MCF 10A (cell line): ENCODE measurements around the gene PLEKHA1. TPM values are rescaled to one million over a fixed set of nuclear protein-coding genes. Genes with fewer than 3 reads are reported as not detected.
A peak's percentile ranks its signal among the peaks of the same experiment; 100 is the strongest.

Experiments used
- BruUV-seq: library from RNA; stranded (reverse); fragments of 400-500 nt; replicated peaks from 2 replicates; lab custom pipeline; 2021; lab: Mats Ljungman, UMichigan
- CTCF ChIA-PET: fragments of 300-600 bp; sonication (Branson Sonifier 250); formaldehyde crosslinking; extraction: SDS; loops from one replicate; lab custom pipeline; 2021; ENCODE audit warnings: antibody characterized with exemption, inconsistent platforms; lab: Yijun Ruan, JAX
- POLR2A ChIA-PET: fragments of 300-600, 350-650 bp; sonication (Branson Sonifier 250); formaldehyde crosslinking; extraction: SDS; loops from one replicate; lab custom pipeline; 2020; ENCODE audit warnings: antibody characterized with exemption, inconsistent platforms; lab: Yijun Ruan, JAX
- DNase-seq: peaks from one replicate; pipeline ENCODE4 v3.0.0-alpha.2; 2018; ENCODE audit not compliant: unreplicated experiment
- H3K27ac Mint-ChIP-seq: one replicate; pipeline ENCODE4 v1.8.0; 2022; ENCODE audit warnings: mild to moderate bottlenecking, low read depth, mixed read lengths; ENCODE audit not compliant: unreplicated experiment
- H3K27me3 Mint-ChIP-seq: one replicate; pipeline ENCODE4 v1.8.0; 2022; ENCODE audit warnings: mixed read lengths; ENCODE audit not compliant: insufficient read depth, unreplicated experiment
- H3K36me3 Mint-ChIP-seq: one replicate; pipeline ENCODE4 v1.8.0; 2022; ENCODE audit warnings: mild to moderate bottlenecking, moderate library complexity, mixed read lengths; ENCODE audit not compliant: insufficient read depth, unreplicated experiment
- H3K4me1 Mint-ChIP-seq: one replicate; pipeline ENCODE4 v1.8.0; 2022; ENCODE audit warnings: mixed read lengths; ENCODE audit not compliant: insufficient read depth, unreplicated experiment
- H3K4me3 Mint-ChIP-seq: one replicate; pipeline ENCODE4 v1.8.0; 2022; ENCODE audit warnings: mild to moderate bottlenecking, moderate library complexity, mixed read lengths; ENCODE audit not compliant: unreplicated experiment
- H3K9me3 Mint-ChIP-seq: one replicate; pipeline ENCODE4 v1.8.0; 2022; ENCODE audit warnings: mixed read lengths; ENCODE audit not compliant: unreplicated experiment
- intact Hi-C: fragments of 100-400 bp; cut with micrococcal nuclease; formaldehyde crosslinking; loops from 2 replicates; pipeline ENCODE4 v1.14.1; 2022
- total RNA-seq: library from RNA; stranded (reverse); gene quantifications from 2 replicates; pipeline ENCODE4 v1.2.3, GENCODE V29; 2022
- TF ChIP-seq, protein P1 (sequence below): fragments of 200-600 bp; IDR thresholded peaks from one replicate; pipeline ENCODE4 v1.8.0; 2022; ENCODE audit warnings: antibody characterized with exemption, mild to moderate bottlenecking; ENCODE audit not compliant: unreplicated experiment

PLEKHA1 gene
- total RNA-seq, 1 experiment from 2014 or later: 55.8 TPM

DNA sequence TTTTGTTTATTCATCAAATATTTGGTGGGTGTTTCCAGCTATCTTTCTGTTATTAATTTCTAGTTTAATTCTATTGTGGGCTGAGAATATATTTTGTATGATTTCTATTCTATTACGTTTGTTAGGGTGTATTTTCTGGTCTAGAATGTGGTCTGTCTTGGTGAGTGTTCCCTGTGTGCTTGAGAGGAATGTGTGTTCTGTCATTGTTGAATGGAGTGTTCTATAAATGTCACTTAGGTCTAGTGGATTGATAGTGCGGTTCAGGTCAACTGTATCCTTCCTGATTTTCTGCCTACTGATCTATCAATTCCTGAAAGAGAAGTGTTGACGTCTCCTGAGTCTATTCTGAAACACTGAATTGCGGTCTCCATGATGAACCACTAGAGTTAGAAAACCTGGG lies 95.3 kb downstream of the PLEKHA1 start:
- intact Hi-C loops: loop anchor here (2.0 kb wide), 2 partner anchors 35 to 95 kb away; no protein-coding TSS in a partner anchor
- Mint-ChIP-seq H3K4me1 (peaks cover 38% of the 10 kb centered on the region), H3K4me3 (peak overlapping the region; percentile 40), H3K36me3 (peaks cover 29% of the 10 kb centered on the region), H3K9me3 (no peaks in the 10 kb centered on the region), H3K27me3 (no peaks in the 10 kb centered on the region), H3K27ac (peak overlapping the region; percentile 82)
- ChIA-PET POLR2A (interaction anchor here (0.5 to 15.0 kb wide), 17 partner anchors 8 to 162 kb away, joined by 3 to 291 read pairs (median 10); partner anchors contain the start of gene PLEKHA1), CTCF (interaction anchor here (0.7 to 5.0 kb wide), 14 partner anchors 10 to 162 kb away, joined by 3 to 39 read pairs (median 4); no protein-coding TSS in a partner anchor)
- BruUV-seq: no TSS peak
- DNase-seq: no peak
- TF ChIP-seq, protein P1, sequence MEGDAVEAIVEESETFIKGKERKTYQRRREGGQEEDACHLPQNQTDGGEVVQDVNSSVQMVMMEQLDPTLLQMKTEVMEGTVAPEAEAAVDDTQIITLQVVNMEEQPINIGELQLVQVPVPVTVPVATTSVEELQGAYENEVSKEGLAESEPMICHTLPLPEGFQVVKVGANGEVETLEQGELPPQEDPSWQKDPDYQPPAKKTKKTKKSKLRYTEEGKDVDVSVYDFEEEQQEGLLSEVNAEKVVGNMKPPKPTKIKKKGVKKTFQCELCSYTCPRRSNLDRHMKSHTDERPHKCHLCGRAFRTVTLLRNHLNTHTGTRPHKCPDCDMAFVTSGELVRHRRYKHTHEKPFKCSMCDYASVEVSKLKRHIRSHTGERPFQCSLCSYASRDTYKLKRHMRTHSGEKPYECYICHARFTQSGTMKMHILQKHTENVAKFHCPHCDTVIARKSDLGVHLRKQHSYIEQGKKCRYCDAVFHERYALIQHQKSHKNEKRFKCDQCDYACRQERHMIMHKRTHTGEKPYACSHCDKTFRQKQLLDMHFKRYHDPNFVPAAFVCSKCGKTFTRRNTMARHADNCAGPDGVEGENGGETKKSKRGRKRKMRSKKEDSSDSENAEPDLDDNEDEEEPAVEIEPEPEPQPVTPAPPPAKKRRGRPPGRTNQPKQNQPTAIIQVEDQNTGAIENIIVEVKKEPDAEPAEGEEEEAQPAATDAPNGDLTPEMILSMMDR: no peak

DNA sequence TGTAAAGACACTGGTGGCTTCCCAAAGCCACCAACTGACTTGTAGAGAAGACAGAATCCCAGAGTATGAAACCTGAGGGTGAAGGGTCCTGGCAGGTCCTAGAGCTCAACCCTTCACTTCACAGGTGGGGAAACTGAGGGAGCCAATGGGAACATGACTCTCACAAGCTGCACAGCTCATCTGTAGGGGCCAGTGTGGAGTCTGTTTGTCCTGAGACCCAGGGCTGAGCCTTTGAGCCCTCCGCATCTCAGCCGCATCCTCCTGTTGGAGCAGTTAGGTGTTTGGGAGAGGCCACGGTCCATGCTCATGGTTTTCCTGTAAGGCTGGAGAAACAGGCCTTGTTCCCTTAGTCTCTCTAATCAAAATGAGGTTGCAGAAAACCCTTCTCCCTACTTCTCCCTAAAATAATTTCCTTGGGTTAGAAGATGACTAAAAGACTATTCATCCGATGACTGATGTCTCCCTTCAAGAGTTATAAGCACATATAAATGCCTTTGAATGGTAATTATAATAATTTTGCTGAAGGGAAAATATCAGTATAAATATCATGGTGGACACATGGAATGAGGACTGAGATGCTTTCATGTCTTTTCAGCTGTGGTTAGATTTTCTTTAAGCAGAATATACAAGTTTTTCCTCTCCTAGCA lies 97.1 kb downstream of the PLEKHA1 start:
- H3K4me3 Mint-ChIP-seq: no peak overlapping the region
- no peaks in the 10 kb centered on the region for H3K9me3 Mint-ChIP-seq
- DNase-seq: no peak
- peak overlapping the region; percentile 23 for H3K27ac Mint-ChIP-seq
- peaks cover 32% of the 10 kb centered on the region for H3K36me3 Mint-ChIP-seq
- POLR2A ChIA-PET: interaction anchor here (15.0 kb wide), 1 partner anchor 19 kb away, joined by 291 read pairs; no protein-coding TSS in a partner anchor
- CTCF ChIA-PET: interaction anchor here (0.7 to 5.0 kb wide), 3 partner anchors 19 to 94 kb away, joined by 3 to 34 read pairs (median 7); no protein-coding TSS in a partner anchor
- peaks cover 39% of the 10 kb centered on the region for H3K4me1 Mint-ChIP-seq
- BruUV-seq: no TSS peak
- H3K27me3 Mint-ChIP-seq: no peaks in the 10 kb centered on the region
- TF ChIP-seq, protein P1: no peak
- intact Hi-C loops: no loop called here

DNA sequence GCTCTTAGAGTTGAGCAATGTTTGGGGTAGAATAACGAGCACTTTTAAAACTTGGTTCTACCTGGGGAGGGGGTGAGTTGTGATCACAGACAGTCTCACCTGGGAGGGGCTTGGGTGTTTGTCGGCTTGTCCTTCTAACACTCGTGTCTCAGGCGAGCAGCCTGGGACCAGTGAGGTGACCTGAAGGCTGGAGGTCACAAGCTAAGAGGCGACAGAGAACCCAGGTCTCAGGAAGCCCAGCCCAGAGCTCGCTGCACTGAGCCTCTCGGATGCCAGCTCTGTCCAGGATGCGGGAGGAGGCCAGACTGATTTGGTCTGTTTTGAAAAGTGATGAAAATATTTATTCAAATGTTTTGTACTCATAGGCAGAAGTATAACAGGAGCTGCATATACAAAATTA lies 98.6 kb downstream of the PLEKHA1 start:
- Mint-ChIP-seq H3K36me3 (peaks cover 28% of the 10 kb centered on the region), H3K9me3 (no peaks in the 10 kb centered on the region), H3K4me3 (no peak overlapping the region), H3K27me3 (no peaks in the 10 kb centered on the region), H3K27ac (no peak overlapping the region), H3K4me1 (peaks cover 39% of the 10 kb centered on the region)
- BruUV-seq: no TSS peak
- no peak for DNase-seq
- TF ChIP-seq, protein P1: no peak
- ChIA-PET CTCF (interaction anchor here (0.7 kb wide), 1 partner anchor 94 kb away, joined by 3 read pairs; no protein-coding TSS in a partner anchor), POLR2A (interaction anchor here (0.6 to 15.0 kb wide), 4 partner anchors 11 to 92 kb away, joined by 3 to 291 read pairs (median 4); no protein-coding TSS in a partner anchor)
- intact Hi-C loops: no loop called here

DNA sequence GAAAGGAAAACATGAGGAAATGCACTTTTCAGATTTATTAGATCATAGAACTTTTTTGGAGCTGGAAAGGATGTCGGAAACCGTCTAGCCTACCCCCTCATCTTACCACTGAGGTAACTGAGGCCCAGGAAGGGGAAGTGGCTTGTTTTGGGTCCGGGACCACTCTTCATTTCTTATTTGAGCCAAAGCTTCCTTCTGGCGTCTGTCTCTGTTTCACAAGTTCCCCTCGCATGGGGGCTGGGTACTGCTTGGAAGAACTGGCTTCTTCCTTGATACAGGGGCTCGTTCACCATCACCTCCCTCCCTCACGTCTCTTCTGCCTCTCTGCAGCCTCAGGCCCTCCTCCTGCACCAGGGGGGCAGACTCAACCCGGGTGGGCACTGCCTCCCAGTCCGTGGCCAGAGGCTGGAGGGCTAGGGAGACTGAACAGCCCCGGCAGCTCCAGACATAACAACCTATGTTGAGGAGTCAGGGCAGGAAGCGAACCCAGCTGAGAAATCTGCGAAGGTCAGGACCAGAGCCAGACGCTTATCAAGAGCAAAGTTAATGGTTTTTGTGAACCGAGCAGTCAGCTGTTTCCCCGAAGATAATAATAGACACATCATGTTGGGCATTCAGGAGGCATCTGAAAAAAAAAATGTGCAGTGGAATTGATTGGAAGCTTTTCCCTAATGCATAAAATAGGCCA lies 99.8 kb downstream of the PLEKHA1 start:
- Mint-ChIP-seq H3K4me1 (peaks cover 30% of the 10 kb centered on the region), H3K4me3 (no peak overlapping the region), H3K9me3 (no peaks in the 10 kb centered on the region), H3K27me3 (no peaks in the 10 kb centered on the region), H3K27ac (no peak overlapping the region), H3K36me3 (peaks cover 21% of the 10 kb centered on the region)
- TF ChIP-seq, protein P1: no peak
- ChIA-PET CTCF (interaction anchor here (1.0 kb wide), 1 partner anchor 17 kb away, joined by 4 read pairs; no protein-coding TSS in a partner anchor), POLR2A (interaction anchor here (0.9 to 15.0 kb wide), 3 partner anchors 16 to 26 kb away, joined by 3 to 291 read pairs (median 4); no protein-coding TSS in a partner anchor)
- BruUV-seq: no TSS peak
- DNase-seq: no peak
- intact Hi-C loops: no loop called here
